NCI-H69 (cell line): ENCODE measurements around the gene SEZ6L.
A peak's percentile ranks its signal among the peaks of the same experiment; 100 is the strongest.

Experiments
- DNase-seq: peaks from one replicate; lab custom pipeline; 2025; lab: John Stamatoyannopoulos, UW

Gene SEZ6L

DNA sequence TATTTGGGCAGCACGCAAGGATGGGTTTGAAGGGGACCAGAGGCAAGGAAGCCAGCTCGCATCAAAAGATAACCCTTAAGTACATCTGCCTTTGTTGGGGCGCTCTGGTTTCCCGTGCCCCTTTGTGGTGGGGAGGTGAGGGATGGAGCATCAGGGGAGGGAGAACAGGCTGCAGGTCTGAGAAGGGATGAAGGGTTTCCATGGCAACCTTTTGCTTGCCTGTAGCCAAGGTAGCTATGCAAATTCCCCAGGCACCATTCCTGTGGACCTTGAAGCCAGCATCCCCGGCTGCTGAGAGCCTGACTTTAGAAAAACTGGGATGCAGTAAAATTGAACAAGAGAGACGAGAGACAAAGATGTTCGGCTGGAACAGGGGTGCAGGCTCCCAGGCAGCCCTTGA, 75.7 kb downstream of the SEZ6L start:
- peak; percentile 10 for DNase-seq

DNA sequence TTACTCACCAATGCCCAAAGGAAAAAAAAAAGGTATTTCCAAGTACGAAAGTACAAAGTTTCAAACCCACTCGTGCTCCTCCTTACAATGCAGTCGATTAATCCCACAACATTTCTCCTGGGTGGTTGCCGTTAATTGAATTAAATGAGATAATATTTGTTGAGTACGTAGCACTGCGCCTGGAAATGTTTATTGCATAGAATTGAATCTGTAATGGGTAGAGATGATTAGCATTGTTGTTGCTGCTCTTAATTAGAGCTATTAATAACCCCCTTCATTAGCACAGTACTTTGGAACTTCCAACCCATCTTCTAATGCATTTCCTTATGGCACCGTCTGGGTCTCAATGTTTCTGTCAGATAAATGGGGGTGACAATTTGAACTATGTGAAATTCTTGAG, 77.3 kb downstream of the SEZ6L start:
- no peak for DNase-seq

DNA sequence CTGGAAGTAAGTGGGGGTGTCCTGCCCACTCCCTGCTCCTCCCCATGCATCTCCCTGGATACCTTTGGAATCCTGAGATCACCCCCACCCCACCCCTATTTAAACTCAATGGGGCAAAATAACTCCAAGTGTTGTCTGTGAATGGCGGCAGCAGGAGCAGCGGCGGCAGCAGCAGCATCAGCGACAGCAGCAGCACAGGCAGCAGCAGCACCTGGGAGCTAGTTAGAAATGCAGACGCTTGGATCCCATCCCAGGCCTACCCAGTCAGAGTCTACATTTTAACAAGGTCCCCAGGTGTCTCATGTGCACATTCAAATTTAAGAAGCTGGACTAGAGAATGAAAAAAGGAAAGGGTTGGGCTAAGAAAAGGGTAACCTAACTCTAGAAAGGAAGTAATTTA, 82.6 kb downstream of the SEZ6L start:
- DNase-seq = no peak

DNA sequence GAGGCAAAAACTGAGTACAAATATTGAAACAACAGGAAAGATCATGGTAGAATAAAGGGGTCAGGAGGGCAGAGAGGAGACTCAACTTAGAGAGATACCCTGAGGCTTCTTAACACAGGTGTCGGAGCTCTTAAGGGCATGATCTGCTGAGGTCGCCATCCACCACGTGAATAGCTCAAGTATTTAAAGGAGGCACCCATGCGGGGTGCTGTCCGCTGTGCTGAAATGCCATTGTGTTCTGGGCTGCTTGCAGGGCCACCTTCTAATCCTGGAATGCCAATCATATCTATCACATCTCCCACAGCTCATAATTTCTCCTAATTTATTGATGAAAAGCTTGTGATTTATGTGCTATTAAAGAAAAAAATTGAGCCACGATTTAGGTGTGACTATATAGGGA, 90.2 kb downstream of the SEZ6L start:
- DNase-seq = no peak

DNA sequence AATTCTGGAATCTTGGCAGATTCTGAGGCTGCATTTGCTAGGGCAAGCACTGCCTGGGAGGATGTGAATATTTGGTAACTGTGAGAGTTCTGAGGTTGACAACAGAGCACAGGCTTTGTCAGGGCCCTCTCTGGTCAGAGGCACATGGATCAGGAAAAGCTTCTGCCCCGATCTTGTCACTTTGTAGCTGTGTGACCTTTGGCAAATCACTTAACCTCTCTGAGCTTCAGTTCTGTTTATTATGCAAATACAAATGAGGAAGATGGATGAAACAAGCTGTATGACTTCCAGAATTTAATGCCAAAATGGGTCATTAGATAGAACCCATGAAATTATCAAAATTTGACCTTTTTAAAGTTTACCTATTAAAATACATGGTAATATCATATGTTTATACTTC, 94.9 kb downstream of the SEZ6L start:
- DNase-seq = no peak

DNA sequence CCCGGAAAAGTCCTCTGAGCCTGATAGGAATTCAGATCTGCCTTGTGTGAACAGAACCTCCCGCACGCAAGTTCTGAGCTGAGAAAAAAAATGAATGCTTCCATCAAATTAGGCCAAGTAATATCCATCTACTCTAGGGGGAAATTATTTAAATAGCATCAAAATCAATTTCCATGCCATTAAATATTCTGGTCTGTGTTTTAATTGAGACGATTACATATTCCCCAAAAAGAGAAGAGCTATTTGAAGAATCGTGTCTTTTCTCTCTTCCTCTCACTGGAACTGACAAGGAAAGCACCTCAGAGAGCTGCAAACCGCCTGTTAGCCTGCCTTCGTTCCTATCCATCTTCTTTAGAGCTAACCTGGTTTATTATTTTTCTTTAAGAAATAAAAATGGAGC, 96.0 kb downstream of the SEZ6L start:
- DNase-seq = no peak

DNA sequence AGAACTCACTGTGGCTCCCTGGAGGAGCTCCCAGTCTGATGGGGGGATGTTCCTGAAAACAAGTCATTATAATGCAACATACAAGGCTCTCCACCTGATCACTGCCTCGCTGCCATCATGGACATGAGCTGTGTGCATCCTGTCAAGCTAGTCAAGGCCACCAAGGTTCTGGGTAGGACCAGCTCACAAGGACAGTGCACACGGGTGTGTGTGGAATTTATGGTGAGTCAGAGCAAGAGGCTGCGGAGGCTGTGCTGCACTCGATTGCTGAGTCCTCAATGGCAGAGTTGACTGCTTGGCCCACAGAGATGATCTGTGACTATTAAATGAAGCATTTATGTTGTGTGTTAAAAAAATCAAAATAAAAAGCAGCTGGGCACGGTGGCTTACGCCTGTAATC, 96.6 kb downstream of the SEZ6L start:
- DNase-seq = no peak

DNA sequence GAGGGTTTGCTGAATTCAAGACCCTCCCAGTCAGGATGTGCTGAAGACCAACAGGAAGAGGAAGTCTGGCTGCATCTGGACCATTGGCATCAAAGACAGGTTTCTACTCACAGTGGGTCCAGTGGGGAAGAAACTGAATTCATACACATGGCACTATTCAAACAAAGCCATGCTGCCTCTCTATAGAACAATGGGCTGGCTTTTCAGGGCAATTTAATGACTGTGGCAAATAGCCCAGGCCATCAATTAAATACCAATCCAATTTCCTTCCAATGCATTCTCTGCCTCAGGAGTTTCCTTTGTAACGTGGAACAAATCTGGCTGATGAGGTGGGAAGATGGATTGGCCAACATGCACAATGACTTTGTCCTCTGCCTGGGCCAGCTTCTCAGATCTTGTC, 98.6 kb downstream of the SEZ6L start:
- DNase-seq = peak; percentile 90

DNA sequence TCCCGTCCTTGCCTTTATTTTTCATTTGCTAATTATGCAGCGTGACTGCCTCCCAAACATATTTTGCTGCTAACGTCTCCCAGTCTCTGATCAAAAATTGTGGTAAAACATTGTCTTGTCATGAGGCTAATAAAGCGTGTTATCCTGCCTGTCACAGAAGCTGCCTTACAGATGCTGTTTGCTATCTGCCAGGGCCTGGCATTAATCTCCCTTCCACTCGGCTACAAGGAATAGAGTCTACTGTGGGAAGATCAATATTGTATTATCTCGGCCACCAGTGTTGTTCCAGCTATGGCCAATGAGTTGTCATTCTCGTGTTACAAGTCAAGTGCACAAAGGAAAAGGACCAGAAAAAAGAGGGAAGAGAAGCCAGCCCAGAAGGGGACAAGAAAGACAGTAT, 100.3 kb downstream of the SEZ6L start:
- no peak for DNase-seq

DNA sequence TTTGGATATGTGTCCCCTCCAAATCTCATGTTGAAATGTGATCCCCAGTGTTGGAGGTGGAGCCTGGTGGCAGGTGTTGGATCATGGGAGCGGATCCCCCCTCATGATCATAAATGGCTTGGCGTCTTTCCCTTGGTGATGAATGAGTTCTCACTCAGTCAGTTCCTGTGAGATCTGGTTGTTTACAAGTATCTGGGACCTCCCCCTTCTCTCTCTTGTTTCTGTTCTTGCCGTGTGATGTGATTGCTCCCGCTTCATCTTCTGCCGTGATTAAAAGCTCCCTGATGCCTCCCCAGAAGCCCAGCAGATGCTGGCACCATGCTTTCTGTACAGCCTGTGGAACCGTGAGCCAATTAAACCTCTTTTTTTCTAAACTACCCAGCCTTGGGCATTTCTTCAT, 102.2 kb downstream of the SEZ6L start:
- no peak for DNase-seq

DNA sequence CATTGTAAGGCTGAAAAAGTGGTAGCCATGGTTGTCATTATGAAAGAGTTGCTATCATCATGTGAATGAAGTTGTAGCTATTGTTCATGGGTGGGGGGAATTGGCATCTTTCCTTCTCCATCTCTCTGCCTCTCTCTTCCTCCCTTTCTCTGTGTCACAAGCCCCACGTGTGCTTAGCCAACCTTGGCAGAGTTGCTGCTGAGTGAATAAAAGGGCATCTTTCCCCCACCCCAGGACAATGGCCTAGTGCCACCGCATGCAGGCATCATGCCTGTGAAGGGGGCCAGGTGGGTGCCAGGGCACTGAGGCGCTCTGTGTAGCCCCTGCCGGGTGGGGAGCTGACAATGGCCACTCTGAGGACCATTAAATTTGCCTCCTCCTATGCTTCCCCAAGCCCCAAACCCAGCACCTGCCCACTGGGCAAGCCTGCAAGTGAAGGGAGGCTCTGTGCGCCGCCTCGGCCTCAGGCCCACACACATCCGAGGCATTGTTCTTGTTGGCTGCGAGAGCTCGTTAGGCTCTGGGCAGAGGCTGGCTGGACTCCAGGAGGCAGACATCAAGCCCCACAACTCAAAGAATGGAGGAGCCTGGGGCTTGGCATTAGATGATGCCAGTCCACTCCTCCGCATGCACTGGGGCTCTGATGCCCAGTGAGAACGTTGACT, 103.9 kb downstream of the SEZ6L start:
- peak; percentile 35 for DNase-seq

DNA sequence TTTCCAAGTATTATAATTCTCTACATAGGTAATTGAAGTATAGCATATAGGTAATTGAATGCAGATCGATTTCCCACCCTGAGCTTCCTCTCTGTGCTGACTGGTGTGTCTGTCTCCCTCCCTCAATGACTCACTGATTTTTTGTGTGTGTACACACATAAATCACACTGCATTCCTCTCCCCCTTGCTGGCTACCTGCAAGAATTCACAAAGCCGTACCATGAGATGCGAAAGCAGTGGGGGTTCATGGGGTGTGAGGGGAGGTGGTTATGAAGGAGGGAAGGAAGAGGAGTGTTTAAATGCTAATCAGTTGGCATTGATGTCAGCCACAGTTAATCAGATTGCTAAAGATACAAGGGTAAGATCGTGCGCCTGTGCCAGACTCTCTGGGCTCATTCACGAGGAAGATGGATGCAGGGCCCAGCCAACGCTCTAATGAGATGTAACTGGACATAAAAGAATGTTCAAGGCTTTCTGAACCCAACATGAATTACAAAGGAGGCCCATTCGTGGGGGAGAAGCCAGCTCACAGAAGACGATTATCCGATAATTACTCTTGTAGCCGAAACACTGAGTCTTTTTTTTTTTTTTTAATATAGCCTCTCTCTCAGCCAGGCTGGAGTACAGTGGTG, 107.4 kb downstream of the SEZ6L start:
- peak; percentile 30 for DNase-seq

DNA sequence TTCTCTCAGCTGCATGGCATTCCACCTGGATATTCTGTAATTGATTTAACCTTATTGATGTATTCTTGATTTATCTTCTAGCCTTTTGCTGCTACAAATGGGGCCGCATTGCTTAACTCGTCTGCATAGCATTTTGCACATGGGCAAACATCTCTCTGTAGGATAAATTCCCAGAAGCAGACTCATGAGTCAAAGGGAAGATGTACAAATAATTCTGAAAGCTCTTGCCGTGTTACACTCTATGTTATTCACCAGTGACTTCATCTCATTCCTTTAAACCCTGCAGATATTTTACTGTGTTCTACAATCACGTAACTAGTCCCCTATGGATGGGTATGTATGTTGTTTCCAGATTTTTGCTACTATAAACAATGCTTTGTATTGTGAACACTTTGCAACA, 112.7 kb downstream of the SEZ6L start:
- DNase-seq = no peak

DNA sequence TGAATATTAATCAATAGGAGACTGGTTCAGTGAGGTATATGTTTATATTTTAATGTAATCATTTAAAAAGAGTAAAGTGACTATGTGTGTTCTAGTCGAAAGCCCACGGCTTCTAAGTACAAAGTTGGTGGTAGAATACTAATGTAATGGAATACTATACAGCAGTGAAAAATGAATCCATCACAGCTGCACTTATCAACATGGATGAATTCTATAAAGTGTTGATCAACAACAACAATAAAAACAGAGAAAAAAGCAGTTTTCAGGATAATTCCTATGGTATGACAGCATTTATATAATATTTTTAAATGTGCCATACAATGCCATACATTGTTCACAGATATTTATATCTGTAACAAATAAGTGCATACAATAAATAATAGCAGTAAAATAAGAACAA, 114.1 kb downstream of the SEZ6L start:
- no peak for DNase-seq

DNA sequence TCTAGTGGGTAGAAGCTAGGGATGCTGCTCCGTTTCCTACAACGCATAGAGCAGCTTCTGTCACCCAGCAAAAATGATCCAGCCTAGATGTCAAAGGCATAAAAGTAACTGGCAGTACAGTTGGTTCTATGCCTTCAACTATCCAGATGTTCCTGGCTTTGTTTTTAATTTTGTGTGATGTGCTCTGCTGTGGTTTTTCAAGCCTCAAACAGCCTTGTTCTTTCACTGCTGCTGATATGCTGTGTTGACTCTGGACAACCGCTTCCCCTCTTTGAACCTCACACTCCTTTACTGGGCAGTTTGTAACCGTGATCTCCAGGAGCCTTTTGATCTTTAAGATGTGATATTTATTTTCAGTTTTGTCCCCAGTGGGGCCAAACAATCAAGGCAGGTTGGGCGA, 116.4 kb downstream of the SEZ6L start:
- DNase-seq = no peak

DNA sequence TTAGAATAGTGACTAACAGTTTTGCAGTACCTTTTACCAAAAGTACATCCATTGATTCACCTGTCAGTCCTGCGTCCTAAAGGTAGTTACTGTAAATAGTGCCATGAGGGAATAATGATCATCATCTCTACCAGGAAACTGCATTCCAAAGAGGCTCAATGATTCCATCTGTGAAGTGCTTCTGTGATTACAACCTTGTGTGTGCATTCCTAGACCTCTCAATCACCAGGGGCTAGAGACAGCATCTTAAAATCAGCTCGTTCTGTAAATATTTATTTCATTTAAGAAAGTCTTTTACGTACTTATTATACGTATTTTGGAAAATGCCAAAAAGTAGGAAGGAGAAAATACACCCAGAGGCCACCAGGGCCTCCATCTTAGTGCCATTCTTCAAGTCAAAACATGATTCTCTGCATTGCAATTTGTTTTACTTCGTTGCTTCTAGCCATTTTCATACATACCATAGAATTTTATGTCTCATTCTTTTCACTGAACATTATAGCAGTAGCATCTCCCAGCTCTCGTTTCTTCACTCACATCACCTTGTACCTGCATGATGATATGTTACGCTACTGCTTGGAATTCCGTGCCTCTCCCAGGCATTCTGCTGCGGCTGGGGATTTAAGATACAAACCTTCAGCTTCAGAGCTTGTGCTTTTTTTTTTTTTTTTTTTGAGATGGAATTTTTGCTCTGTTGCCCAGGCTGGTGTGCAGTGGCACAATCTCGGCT, 117.0 kb downstream of the SEZ6L start:
- DNase-seq = no peak

DNA sequence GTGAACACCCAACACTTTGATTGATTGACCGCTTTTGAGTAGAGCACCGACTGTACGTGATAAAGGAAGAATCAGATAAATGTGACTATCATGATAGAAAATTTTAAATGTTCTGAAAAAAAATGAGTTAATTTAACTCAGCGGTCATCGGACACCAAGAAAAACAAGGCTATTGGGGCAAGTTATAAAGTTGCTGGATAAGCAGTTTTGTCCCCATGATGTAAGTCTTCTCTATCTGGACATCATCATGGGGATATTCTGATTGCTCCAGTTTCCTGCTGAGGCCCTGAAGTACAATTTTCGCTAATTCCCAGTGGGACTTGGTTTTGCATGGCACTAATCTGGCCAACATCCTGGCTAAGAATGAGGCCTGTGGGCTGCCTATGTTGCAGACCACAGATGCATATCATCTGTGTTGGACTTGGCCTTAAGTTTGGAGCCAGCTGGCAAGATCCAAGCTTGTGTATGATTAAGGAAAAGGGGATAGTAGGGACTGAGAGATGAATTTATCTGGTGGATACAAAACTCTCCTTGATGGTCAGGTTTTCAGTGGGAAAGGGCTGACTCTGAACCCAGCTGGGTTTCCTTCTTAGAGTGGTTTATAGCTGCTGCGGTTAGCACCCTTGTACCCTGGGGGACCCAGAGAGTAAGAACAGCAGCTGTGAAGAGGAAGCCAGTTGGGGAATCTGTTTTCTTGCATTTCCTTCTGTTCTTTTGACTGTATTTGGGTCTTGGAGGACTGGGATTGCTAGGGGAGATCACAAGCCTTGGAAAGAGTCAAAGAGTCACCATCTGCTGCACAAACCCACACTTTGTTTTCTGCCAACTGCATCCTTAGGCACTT, 118.3 kb downstream of the SEZ6L start:
- DNase-seq = no peak

DNA sequence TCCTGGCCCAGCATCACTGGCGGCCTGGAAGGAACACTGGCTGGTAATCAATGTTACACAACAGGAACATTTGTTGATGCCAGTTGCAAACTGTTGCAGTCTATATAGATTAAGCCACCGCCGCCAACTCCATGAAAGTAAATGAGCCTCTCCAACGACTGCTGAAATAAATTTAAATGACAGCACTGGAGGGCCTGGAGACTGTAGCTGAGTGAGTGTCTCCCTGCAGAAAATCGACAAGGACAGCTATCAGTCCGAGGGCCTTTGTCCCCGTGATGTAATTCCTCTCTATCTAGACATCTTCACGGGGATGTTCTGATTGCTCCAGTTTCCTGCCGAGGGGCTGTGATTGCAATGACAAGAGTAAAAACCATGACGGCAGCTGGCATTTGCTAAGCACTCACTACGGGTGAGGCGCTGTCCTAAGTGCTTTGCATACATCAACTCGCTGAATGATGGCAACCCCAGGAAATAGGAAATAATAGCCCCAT, 120.4 kb downstream of the SEZ6L start:
- no peak for DNase-seq

DNA sequence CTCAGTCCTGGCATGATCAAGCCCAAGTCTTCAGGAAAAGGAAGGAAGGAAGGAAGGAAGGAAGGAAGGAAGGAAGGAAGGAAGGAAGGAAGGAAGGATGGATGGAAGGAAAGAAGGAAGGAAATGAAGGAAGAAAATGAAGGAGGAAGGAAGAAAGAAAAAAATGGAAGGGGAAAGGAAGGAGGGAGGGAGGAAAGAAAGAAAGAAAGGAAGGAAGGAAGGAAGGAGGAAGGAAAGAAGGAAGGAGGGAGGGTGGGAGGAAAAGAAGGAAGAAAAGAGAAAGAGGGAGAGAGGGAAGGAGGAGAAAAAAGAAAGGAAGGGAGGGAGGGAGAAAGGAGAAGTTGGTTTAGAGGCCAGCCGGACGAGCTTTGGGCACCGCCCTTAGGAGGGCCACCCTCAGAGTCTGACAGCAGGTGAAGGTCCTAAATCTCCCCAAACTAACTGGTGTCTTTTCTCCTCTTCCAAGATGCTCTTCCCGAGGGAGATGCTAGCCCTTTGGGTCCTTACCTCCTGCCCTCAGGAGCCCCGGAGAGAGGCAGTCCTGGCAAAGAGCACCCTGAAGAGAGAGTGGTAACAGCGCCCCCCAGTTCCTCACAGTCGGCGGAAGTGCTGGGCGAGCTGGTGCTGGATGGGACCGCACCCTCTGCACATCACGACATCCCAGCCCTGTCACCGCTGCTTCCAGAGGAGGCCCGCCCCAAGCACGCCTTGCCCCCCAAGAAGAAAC, 122.8 kb downstream of the SEZ6L start:
- no peak for DNase-seq

DNA sequence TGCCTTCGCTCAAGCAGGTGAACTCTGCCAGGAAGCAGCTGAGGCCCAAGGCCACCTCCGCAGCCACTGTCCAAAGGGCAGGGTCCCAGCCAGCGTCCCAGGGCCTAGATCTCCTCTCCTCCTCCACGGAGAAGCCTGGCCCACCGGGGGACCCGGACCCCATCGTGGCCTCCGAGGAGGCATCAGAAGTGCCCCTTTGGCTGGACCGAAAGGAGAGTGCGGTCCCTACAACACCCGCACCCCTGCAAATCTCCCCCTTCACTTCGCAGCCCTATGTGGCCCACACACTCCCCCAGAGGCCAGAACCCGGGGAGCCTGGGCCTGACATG, 123.4 kb downstream of the SEZ6L start:
- DNase-seq = no peak

DNA sequence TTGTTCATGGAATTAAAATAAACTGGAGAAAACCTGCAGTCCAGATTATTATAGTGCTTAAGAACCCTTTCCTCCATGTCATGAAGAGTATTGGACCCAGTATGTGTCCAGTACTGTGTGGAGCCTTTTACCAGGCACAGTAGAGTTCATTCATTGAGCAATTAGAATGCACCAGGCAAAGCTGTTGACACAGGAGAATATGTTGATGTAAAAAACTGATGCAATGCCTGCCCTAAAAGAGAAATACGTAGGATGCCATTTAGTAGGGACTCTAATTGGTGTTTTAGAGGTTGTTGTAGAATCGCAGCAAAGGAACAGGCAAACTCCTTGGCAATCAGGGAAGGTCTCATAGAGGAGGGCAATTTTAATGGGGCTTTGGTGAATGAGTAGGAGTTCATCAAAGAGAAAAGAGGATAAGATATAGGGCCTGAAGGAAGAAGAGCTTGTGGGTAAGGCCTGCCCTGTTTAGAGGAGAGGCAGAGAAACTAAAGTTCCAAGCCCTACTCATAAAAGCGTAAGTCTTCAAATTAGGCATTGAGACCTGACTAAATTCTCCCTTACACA, 126.4 kb downstream of the SEZ6L start:
- DNase-seq = no peak
